IMR-90 (cell line): Measurements from ENCODE around the gene DCP2.

Experiments
- CEBPB ChIP-seq: IDR thresholded peaks from 2 replicates; pipeline ENCODE4 v1.6.1; 2012; ENCODE audit warnings: low read depth, low read length, improper control_type of control experiment
- NFE2L2 ChIP-seq: fragments of 150-350 bp; IDR thresholded peaks from 2 replicates; pipeline ENCODE4 v1.6.1; 2016; ENCODE audit warnings: low read depth, mild to moderate bottlenecking, low read length
- POLR2A ChIP-seq: IDR thresholded peaks from 2 replicates; pipeline ENCODE4 v1.6.1; 2012; ENCODE audit warnings: mild to moderate bottlenecking, low read depth, low read length
- RFX5 ChIP-seq: IDR thresholded peaks from 2 replicates; pipeline ENCODE4 v1.8.0; 2012; ENCODE audit warnings: low read depth, mild to moderate bottlenecking, low read length, moderate library complexity
- TF ChIP-seq, protein P1 (sequence below): conservative IDR thresholded peaks from 2 replicates; pipeline ENCODE4 v1.5.1; 2012; ENCODE audit warnings: mild to moderate bottlenecking, low read depth, low read length, improper control_type of control experiment

DNA sequence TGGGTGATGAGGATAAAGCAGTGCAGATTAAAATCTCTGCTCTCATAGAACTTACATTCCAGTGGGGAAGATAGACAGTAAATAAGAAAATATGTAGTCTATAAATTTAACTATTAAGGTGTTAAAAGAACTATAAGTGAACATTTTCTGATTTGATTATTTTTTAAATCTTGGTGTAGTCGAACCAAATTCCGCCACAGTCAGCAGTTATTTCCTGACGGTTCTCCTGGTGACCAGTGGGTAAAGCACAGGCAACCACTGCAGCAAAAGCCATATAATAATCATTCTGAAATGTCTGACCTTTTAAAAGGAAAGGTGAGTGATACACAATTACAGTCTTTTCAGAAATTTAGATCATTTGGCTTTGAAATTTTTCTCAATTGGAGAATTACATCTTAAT lies 27.2 kb downstream of the DCP2 start:
- TF ChIP-seq, protein P1, sequence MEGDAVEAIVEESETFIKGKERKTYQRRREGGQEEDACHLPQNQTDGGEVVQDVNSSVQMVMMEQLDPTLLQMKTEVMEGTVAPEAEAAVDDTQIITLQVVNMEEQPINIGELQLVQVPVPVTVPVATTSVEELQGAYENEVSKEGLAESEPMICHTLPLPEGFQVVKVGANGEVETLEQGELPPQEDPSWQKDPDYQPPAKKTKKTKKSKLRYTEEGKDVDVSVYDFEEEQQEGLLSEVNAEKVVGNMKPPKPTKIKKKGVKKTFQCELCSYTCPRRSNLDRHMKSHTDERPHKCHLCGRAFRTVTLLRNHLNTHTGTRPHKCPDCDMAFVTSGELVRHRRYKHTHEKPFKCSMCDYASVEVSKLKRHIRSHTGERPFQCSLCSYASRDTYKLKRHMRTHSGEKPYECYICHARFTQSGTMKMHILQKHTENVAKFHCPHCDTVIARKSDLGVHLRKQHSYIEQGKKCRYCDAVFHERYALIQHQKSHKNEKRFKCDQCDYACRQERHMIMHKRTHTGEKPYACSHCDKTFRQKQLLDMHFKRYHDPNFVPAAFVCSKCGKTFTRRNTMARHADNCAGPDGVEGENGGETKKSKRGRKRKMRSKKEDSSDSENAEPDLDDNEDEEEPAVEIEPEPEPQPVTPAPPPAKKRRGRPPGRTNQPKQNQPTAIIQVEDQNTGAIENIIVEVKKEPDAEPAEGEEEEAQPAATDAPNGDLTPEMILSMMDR = no peak
- TF ChIP-seq RFX5 (no peak), POLR2A (no peak), CEBPB (no peak), NFE2L2 (no peak)
